T-helper 17 cell (primary cell): ENCODE data around the gene NXPH4. TPM values are rescaled to one million over a fixed set of nuclear protein-coding genes. Genes with fewer than 3 reads are reported as not detected.

Experiments used
- ATAC-seq: fragments of 150-1000 bp; cut with Tn5 transposase; 2 replicates; pipeline ENCODE4 v1.10.0; 2021; ENCODE audit warnings: mild to moderate bottlenecking, moderate library complexity
- DNase-seq, 3 donors: peaks; one replicate each; pipeline versions ENCODE4 v3.0.0 to v3.0.0-alpha.2; 2020 to 2021
- H3K9me3 ChIP-seq: one replicate; pipeline ENCODE4 v1.7.0; 2013; ENCODE audit warnings: low read length, mild to moderate bottlenecking; ENCODE audit not compliant: control insufficient read depth, poor library complexity, severe bottlenecking
- H3K27ac Mint-ChIP-seq: one replicate; pipeline ENCODE4 v1.8.0; 2022; ENCODE audit warnings: mild to moderate bottlenecking, moderate library complexity, mixed read lengths
- H3K27me3 Mint-ChIP-seq: one replicate; pipeline ENCODE4 v1.8.0; 2022; ENCODE audit warnings: mixed read lengths
- H3K36me3 Mint-ChIP-seq: one replicate; pipeline ENCODE4 v1.8.0; 2022; ENCODE audit warnings: low read depth, mixed read lengths
- H3K4me1 Mint-ChIP-seq: one replicate; pipeline ENCODE4 v1.8.0; 2022; ENCODE audit warnings: mild to moderate bottlenecking, mixed read lengths
- H3K4me3 Mint-ChIP-seq: one replicate; pipeline ENCODE4 v1.8.0; 2022; ENCODE audit warnings: mild to moderate bottlenecking, moderate library complexity, mixed read lengths
- total RNA-seq, 4 donors: library from RNA in 2 of 4; stranded (reverse) in 2 of 4; gene quantifications; one replicate each; pipeline ENCODE4 v1.2.3 and lab custom pipeline; 2022 to 2026

The NXPH4 gene
- total RNA-seq, 2 donors from 2014 or later, result not detected

GRCh38 chr12:57177354-57177753 is 39.2 kb upstream of the NXPH4 start:
- no peak overlapping the region for H3K4me3 Mint-ChIP-seq
- ATAC-seq (no peak), DNase-seq (no peak)
- H3K4me1 Mint-ChIP-seq, result peaks cover 3% of the 10 kb centered on the region
- H3K9me3 ChIP-seq, result no peaks in the 10 kb centered on the region
- H3K27ac Mint-ChIP-seq, result no peak overlapping the region
- H3K36me3 Mint-ChIP-seq, result peaks cover 2% of the 10 kb centered on the region
- peaks cover 9% of the 10 kb centered on the region for H3K27me3 Mint-ChIP-seq

GRCh38 chr12:57178213-57178612 is 38.4 kb upstream of the NXPH4 start:
- H3K27ac Mint-ChIP-seq, result no peak overlapping the region
- H3K4me1 Mint-ChIP-seq, result peaks cover 8% of the 10 kb centered on the region
- ATAC-seq (no peak), DNase-seq (no peak)
- H3K36me3 Mint-ChIP-seq, result peaks cover under 1% of the 10 kb centered on the region
- H3K4me3 Mint-ChIP-seq, result no peak overlapping the region
- no peaks in the 10 kb centered on the region for H3K9me3 ChIP-seq
- peaks cover 2% of the 10 kb centered on the region for H3K27me3 Mint-ChIP-seq

GRCh38 chr12:57179331-57180086 is 37.1 kb upstream of the NXPH4 start:
- ATAC-seq (no peak), DNase-seq (no peak)
- no peak overlapping the region for H3K27ac Mint-ChIP-seq
- no peak overlapping the region for H3K4me3 Mint-ChIP-seq
- H3K9me3 ChIP-seq, result no peaks in the 10 kb centered on the region
- no peaks in the 10 kb centered on the region for H3K36me3 Mint-ChIP-seq
- H3K4me1 Mint-ChIP-seq, result peaks cover 8% of the 10 kb centered on the region
- H3K27me3 Mint-ChIP-seq, result no peaks in the 10 kb centered on the region

GRCh38 chr12:57180321-57180989 is 36.1 kb upstream of the NXPH4 start:
- peaks cover 8% of the 10 kb centered on the region for H3K4me1 Mint-ChIP-seq
- no peaks in the 10 kb centered on the region for H3K9me3 ChIP-seq
- no peak for ATAC-seq
- H3K27me3 Mint-ChIP-seq, result no peaks in the 10 kb centered on the region
- no peak overlapping the region for H3K4me3 Mint-ChIP-seq
- no peaks in the 10 kb centered on the region for H3K36me3 Mint-ChIP-seq
- H3K27ac Mint-ChIP-seq, result no peak overlapping the region
- no peak for DNase-seq

GRCh38 chr12:57181072-57181471 is 35.5 kb upstream of the NXPH4 start:
- H3K9me3 ChIP-seq, result no peaks in the 10 kb centered on the region
- H3K4me3 Mint-ChIP-seq, result no peak overlapping the region
- H3K36me3 Mint-ChIP-seq, result no peaks in the 10 kb centered on the region
- ATAC-seq (no peak), DNase-seq (no peak)
- H3K27me3 Mint-ChIP-seq, result no peaks in the 10 kb centered on the region
- no peak overlapping the region for H3K27ac Mint-ChIP-seq
- peaks cover 8% of the 10 kb centered on the region for H3K4me1 Mint-ChIP-seq

GRCh38 chr12:57181561-57182155 is 34.9 kb upstream of the NXPH4 start:
- Mint-ChIP-seq H3K27me3 (no peaks in the 10 kb centered on the region), H3K4me3 (no peak overlapping the region), H3K27ac (no peak overlapping the region), H3K4me1 (peaks cover 8% of the 10 kb centered on the region), H3K36me3 (no peaks in the 10 kb centered on the region)
- DNase-seq (no peak), ATAC-seq (no peak)
- H3K9me3 ChIP-seq, result no peaks in the 10 kb centered on the region

- no peaks in the 10 kb centered on the region for H3K36me3 Mint-ChIP-seq
- no peaks in the 10 kb centered on the region for H3K27me3 Mint-ChIP-seq
- ATAC-seq (peak; percentile 98), DNase-seq (peak; percentile 60 to 77 (median 64))
- H3K9me3 ChIP-seq, result no peaks in the 10 kb centered on the region
- peaks cover 10% of the 10 kb centered on the region for H3K4me1 Mint-ChIP-seq
- H3K4me3 Mint-ChIP-seq, result no peak overlapping the region
- no peak overlapping the region for H3K27ac Mint-ChIP-seq
These were observed 33.5 kb upstream of the NXPH4 start for GRCh38 chr12:57182918-57183575.

GRCh38 chr12:57183939-57184725 is 32.5 kb upstream of the NXPH4 start:
- H3K36me3 Mint-ChIP-seq, result no peaks in the 10 kb centered on the region
- DNase-seq (no peak), ATAC-seq (no peak)
- H3K9me3 ChIP-seq, result no peaks in the 10 kb centered on the region
- no peak overlapping the region for H3K4me3 Mint-ChIP-seq
- H3K4me1 Mint-ChIP-seq, result peaks cover 10% of the 10 kb centered on the region
- H3K27ac Mint-ChIP-seq, result no peak overlapping the region
- H3K27me3 Mint-ChIP-seq, result no peaks in the 10 kb centered on the region

- H3K9me3 ChIP-seq, result no peaks in the 10 kb centered on the region
- H3K27me3 Mint-ChIP-seq, result no peaks in the 10 kb centered on the region
- H3K4me3 Mint-ChIP-seq, result no peak overlapping the region
- peaks cover 7% of the 10 kb centered on the region for H3K4me1 Mint-ChIP-seq
- H3K36me3 Mint-ChIP-seq, result no peaks in the 10 kb centered on the region
- ATAC-seq (no peak), DNase-seq (no peak)
- H3K27ac Mint-ChIP-seq, result no peak overlapping the region
These were observed 31.2 kb upstream of the NXPH4 start for GRCh38 chr12:57185403-57185802.

- H3K36me3 Mint-ChIP-seq, result no peaks in the 10 kb centered on the region
- no peak overlapping the region for H3K27ac Mint-ChIP-seq
- peaks cover 7% of the 10 kb centered on the region for H3K4me1 Mint-ChIP-seq
- no peaks in the 10 kb centered on the region for H3K9me3 ChIP-seq
- no peaks in the 10 kb centered on the region for H3K27me3 Mint-ChIP-seq
- no peak overlapping the region for H3K4me3 Mint-ChIP-seq
- DNase-seq (no peak), ATAC-seq (no peak)
These were observed 30.6 kb upstream of the NXPH4 start for GRCh38 chr12:57185906-57186508.

- no peak overlapping the region for H3K27ac Mint-ChIP-seq
- H3K27me3 Mint-ChIP-seq, result no peaks in the 10 kb centered on the region
- ATAC-seq (no peak), DNase-seq (no peak)
- H3K4me1 Mint-ChIP-seq, result peaks cover 7% of the 10 kb centered on the region
- H3K9me3 ChIP-seq, result no peaks in the 10 kb centered on the region
- H3K4me3 Mint-ChIP-seq, result no peak overlapping the region
- H3K36me3 Mint-ChIP-seq, result peaks cover 3% of the 10 kb centered on the region
These were observed 29.1 kb upstream of the NXPH4 start for GRCh38 chr12:57187222-57188089.

- Mint-ChIP-seq H3K27me3 (no peaks in the 10 kb centered on the region), H3K4me3 (no peak overlapping the region), H3K36me3 (peaks cover 3% of the 10 kb centered on the region), H3K4me1 (peaks cover 3% of the 10 kb centered on the region), H3K27ac (peak overlapping the region; percentile 27)
- DNase-seq, result no peak
- no peak for ATAC-seq
- no peaks in the 10 kb centered on the region for H3K9me3 ChIP-seq
These were observed 28.5 kb upstream of the NXPH4 start for GRCh38 chr12:57188090-57188425.
